GM21390 (cell line): ENCODE results near the gene PRR5L.

Experiments used
- ATAC-seq: cut with Tn5 transposase; IDR thresholded peaks from one replicate; pipeline ENCODE4 v1.9.1; 2021; ENCODE audit not compliant: unreplicated experiment

PRR5L gene, protein sequence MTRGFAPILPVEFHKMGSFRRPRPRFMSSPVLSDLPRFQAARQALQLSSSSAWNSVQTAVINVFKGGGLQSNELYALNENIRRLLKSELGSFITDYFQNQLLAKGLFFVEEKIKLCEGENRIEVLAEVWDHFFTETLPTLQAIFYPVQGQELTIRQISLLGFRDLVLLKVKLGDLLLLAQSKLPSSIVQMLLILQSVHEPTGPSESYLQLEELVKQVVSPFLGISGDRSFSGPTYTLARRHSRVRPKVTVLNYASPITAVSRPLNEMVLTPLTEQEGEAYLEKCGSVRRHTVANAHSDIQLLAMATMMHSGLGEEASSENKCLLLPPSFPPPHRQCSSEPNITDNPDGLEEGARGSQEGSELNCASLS

DNA sequence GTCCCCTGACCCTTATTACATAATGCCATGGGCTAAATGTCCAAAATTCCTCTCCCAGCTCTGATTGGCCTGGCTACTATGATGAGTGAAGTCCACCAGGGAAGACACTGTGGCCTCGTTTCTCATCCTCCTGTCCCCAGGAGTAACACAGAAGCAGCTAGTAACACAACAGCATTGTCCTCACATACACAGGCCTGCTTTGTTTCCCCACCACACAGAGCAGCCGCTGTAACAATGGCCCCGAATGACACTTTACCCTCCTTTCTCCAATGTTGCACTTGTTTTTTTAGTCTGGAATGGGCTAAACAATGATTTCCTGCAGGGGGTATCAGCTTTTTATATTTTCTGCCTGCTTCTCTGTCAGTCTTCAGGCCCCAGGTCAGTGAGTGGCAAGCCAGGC, at the start of gene PRR5L:
PRR5L (plus strand) TSS at position 363 of the 400 bp plus-strand sequence. CDS start 104,834 bp downstream, outside the sequence.
- ATAC-seq = no peak

DNA sequence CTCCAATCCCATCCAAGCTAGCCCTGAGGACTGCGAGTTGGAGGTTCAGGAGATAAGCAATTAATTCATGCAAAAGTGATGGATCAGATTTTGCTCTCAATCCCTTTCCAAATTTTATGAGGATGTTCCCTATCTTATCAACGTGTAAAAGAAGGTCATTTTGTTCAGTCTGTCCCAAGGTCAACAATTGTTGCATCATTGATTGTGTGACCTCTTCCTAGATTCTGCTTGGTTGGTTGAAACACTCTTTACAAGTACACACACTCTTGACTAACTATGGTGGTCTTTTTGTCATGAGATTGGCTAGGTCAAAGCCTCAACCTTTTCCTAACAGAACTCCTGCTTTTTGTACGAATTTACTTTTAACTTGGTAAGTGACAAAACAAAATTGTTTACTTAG, 48.6 kb upstream of the PRR5L start:
- ATAC-seq = no peak

DNA sequence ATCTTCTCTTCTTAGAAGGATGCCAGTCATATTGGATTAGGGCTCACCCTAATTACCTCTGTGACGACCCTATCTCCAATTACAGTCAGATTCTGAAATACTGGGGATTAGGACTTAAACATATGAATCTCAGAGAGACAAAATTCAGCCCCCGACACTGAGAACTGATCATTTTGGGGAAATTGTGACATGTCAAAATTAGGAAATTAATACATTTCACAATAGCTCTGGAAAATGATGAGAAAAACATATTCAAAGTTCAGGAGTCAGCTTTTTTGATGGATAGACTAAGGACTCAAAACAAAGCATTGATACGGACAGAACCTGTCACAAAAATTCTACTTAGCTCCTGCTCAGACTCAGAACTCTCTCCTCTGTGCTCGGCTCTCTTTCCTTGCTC, 47.7 kb upstream of the PRR5L start:
- ATAC-seq = no peak

DNA sequence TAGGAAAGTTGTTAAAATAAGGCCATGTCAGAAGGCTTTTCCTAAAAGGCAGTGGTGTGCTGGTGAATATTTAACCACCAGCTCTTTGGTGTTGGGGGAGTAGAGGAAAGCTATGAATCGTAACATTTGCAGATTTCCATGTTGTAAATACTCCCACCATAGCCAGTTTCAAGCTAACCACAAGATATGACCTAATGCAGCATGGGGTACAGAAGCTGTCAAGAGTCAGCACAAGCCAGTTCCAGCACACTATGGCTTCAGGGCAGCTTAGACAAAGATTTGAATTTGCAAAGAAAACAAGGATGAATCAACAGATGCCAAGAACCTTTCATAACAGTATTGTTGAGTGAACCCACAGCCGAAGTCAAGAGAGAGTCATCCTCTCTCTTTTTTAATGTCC, 46.8 kb upstream of the PRR5L start:
- no peak for ATAC-seq

DNA sequence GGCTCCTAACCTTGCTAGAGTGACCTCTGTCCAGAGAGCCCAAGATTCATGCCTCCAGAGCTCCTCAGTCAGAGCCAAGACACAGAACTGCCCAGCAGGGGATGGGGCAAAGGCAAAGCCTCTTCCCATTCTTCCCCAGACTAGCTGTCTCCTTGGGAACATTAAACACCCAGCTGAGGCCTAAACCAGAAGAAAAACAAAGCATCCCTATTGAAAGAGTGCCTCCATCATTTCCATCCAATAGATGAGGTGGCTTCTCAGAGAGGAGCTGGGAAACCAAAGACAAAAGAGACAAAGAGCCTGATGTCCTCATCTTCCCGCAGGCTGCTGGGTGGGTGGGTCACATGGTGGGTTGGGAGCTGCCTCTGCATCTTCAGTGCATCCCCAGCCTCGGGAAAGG, 44.3 kb upstream of the PRR5L start:
- no peak for ATAC-seq

DNA sequence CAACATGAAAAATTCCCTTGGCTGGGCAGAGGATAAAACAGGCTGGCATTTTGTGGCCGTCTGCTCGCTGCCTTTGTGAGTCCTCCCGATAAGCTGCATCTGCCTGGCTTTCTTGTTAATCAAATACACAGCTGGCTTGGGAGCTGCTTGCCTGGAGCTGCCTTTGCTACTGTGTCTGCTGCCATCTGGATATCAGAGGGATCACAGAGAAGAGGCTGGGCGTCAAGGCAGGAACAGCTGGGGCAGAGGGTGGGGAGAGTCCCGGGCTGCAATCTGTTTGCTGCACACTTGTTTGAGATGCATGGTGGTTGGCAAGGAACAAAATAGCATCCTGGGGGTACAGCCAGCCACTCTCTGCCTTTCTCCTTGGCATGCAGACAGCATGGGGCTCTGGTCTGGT, 42.9 kb upstream of the PRR5L start:
- no peak for ATAC-seq

DNA sequence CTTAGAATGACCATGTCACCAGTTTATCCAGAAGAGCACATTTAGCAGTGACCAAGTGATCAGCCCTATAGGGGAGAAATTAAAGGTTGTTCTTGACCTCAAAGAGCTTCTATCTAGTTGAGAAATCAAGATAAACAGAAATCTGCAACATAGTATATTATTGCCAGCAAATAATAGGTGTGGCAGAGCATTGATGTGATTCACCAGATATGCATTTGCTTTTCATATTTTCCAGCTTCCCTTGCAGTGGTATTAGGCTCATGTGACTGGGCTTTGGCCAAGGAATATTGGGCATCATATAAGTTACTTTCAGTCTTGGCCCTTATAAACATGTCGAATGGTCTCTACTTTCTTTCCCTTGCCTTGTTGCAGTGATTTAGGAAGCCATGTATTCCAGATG, 41.4 kb upstream of the PRR5L start:
- no peak for ATAC-seq

DNA sequence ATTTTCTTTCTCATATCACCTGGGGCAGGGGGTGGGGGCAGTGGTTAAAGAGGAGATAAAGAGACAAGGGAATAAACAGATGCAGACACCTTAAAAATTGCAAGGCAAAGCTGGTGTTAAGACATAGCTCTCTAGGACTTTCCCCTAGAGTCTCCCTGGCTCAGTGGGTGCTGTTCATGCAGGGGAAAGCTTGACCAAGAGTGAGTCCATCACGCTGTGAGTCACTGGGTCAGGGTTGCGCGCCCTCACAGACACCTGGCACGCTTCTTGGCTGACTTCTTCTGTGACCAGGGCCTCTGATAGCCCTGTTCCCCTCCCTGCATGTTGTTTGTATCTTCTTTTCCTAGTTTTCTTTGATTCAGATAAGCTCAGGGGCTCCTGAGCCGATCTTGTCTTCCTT, 38.7 kb upstream of the PRR5L start:
- no peak for ATAC-seq

DNA sequence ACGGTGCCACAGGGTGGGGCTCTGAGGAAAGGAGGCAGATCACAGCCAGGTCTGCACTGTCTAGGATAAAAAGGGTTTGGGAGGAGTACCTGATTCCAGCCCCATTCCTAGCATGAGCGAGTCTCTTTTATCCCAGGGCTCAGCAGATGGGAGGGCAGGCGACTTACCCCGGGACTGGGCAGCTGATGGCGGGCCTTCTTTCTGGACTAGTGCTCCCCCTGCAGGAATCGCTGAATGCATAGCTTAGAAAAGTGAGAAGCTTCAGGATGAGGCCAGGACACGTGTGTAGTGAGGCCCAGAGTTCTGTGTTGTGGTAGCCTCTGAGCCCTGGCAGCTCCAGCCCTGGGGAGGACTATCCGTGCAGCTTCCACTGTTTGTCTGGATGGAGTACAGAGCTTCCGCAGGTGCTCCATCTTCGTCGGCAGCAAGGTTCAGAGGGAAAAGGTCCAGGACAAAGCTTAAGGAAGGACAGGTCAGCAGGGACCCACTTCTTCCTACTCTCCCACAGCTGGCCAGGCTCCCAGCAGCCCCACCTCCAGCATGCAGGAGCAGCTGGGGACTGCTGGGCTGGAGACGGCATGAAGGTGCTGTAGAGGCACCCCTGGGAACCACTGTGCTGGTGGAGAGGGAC, 37.2 kb upstream of the PRR5L start:
- no peak for ATAC-seq

DNA sequence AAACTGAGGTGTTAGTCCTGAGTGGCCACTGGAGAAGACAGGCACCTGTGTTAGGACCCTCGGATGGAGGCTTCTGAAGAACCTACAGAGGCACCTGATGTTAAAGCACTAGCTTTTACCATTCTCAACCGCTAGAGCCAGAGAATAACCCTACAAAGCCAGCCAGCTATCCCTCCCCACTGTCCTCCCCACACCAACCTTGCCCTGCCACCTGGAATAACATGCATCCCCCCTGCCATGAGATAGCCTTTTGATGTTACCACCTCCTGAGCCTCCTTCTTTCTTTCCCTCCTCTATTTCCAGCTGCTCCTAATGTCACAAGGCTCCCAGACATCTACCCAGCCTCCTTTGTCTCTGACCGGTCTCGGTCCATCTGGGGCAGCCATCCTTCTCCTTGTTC, 35.0 kb upstream of the PRR5L start:
- ATAC-seq = no peak

DNA sequence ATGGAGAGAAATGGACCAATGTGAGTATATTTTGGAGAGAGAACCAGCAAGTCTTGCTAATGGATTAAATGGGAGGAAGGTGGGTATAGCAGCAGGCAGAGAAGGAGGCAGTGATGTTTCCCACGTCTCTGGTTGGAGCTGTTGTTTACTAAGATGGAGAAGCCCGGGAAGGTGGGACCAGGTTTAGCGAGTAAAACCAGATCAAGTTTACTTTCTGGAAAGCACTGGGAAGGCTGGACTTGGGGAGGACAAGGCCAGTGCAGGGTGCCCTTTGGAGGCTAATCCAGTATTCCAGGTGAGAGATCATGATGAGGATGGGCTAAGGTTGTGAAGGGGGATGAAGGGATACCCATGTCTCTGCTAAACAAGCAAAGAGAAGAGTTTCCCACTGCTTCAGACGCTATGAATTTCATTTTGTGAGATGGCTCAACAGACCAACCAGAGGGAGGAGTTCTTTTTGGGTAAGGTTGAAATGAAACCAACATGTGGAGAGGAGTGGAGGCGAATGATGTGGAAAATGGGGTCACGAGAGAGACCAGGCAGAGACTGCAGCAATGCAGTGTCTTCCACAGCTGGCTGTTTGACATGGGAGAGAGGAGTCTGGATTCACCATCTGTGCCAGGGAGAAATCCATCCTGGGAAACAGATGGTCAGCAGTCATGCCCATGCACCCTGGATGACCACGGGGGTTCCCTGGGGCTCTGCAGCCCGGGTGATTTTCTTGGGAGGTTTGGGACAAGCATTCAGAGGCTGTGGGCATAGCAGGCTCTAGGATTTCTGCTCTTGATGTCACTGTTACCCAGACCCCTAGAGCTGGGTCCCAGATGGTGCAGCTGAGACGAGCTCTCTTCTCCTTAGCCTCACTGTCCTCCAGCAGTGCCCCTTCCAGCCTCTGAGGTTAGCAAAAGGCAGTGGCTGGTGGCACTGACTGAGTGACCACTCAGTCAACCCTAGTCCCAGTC, 31.8 kb upstream of the PRR5L start:
- ATAC-seq = no peak

DNA sequence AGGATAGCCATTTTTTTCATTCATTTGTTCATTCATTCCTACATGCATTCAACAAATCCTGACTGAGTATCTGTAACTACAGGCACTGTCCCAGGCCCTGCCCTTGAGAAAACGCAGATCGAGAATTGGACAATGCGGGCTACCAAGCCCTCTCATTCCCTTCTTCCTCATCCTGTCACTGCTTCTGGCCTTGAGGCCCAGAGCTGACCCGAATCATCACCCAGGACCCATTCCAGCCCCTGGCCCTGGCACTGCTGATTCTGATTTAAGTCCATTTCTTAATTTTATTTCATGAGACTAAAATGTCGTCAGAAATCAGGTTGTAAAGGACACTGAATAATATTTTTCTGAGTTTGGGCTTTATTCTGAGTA, 31.1 kb upstream of the PRR5L start:
- ATAC-seq = no peak

DNA sequence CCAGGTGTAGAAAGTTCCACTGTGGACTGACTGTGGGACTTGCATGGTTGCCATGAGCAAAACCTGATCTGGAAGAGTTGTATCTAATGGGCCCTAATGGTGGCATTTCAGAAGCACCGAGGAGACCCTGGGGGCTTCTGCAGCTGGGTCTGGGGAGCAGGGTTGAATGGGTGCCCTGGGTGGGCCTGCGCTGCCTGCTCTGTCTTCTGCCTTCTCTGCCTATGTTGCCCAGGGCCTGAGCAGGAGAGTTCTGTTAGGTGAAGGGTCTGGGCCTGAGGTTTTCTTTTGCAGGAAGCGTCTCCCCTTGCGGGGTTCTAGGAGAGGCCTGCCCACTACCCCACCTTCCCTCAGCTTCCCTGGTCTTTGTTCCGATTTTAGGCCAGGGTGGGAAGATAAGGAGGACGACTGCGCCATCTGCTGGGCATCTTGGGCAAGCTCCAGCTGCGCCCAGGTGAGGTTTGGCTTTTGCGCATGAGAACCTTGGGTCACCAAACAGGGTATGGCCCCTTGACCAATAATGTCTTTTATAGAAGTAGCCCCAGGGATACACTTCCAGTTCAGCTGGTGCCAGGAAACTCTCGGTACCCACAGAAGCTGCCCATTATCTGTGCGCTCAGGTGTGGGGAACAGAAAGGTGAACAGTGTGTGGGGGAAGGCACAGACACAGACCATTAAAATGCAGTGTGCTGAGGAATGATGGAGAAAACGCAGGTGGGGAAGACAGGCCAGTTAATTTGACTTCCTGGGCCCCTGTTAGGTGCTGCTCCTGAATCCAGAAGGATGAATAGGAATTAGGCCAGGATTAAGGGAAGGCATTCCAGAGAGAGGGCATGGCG, 30.1 kb upstream of the PRR5L start:
- ATAC-seq = no peak

DNA sequence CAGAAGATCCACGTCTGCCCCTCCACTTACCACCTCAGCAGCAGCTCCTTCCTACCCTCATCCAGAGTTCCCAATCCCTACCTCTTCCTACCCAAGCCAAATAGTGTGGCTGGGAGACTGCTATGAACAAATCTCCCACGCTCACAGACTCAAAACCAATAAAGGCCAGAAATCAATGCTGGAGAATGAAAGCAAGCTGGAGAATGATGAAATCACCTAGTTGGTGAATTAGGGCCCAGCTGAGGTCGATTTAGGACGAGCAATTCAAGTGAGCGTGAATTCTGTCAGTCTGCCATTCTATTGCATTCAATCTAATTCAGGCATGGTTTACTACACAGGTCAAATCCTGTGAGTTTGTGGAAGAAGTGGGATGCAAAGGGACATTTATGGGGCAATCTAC, 29.3 kb upstream of the PRR5L start:
- ATAC-seq = no peak

DNA sequence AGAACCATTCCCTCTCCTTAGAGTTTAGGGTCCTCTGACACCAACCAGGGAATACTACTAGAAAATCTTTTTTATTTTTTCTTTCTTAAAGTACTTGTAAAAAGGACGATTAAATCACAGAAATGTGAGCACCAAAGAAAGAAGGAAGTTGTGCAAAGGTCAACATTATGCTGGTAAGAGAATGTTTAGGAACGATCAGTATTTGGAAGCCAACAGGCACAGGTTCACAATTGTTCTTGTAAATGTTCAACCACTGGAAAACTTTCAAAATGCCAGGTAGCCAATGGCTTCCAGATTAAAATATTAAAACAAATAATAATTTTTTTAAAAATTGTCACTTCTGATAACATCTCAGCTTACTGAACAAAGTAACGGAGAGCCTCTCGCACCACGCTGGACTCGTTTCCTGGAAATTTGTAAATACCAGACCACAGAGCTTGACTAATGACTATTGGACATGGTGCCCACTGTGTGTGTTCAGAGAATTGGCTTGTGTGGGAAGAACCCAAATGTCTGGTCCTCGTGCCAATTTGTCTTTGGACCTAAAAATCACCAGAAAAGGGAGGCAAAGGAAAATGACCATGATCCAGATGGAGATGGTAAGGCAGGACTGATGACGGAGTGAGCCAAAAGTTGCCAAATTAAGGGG, 27.6 kb upstream of the PRR5L start:
- ATAC-seq = no peak

DNA sequence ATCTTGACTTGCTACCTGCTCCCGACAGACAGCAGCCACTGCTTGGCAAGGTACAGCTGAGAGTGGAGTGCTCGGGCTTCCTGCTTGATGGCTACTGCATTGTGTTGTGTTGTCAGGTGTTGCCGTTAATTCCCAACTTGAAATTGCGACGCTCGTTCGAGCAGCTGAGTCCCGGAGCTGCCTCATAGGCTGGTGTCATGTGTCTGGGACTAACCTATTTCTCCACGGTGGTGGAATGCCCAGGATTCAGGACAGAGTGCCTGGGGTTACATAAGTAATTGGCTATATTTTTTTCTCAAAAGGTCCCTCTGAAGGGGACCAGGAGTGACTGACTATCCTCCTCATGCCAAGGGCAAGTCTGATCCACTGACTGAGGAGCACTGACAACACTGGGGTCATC, 25.4 kb upstream of the PRR5L start:
- ATAC-seq = no peak

DNA sequence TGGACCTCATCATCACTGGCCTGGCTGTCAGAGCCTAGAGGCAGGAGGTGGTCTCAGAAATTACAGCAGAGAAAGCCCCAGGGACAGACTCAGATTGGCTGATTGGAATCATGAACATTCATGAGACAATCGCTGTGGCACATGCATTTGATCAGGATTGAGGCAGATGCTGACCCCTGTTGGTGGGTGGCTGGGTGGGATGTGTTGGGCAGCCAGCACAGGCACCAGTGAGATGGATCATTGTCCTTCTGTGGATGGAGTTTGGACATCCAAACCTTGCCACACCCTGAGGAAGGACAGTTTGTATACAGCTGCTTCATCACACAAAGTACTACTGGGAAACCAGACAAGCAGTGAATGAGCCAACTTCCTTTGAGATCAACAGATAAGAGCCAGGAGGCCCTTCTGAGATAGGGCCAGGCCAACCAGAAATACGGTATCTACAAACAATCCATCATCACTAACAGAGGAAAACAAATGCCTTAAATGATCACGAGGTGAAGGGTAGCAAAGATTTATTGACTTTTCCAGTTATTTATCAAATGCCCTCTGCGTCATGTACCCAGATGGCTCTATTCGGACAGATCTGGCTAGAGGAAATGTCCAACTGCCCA, 24.2 kb upstream of the PRR5L start:
- no peak for ATAC-seq

DNA sequence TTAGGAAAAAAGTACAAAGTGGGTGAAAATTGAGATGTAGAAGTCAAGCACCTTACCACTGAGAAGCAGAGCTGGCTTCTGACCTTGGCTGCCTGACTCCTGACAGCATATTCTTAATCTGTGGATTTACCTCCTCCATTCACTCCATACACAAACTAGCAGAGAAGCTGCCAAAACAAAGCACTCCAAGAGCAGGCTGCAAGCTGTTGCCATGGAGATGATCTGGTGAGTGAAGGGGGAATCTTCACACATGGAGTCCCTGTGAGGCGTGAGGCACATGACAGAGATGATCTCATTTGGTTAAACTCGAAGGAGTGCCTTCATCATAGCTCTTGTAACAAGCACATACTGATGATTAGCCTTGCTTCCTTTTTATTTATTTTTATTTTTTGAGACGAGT, 23.0 kb upstream of the PRR5L start:
- ATAC-seq = no peak

DNA sequence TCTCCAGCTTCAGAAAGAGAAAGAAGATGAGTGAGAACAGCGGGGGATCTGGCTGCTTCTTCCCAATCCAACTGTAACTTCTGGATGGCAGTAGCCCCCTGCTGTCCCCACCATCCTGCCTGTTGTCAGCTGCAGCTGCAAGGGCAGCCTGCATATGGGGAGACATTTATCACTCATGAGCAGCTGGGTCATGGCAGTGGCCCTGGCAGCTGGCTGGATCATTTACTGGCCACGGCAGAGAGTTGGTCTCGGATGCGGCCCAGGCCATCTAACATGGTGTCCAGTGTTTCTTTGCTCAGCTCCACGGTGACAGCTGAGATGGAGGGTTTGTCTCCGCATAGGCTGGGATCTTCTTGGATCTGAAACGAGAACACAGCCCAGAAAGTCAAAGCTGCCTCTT, 21.7 kb upstream of the PRR5L start:
- no peak for ATAC-seq
